Measurements from ENCODE around the gene MINK1. TPM values are rescaled to one million over a fixed set of nuclear protein-coding genes. Genes with fewer than 3 reads are reported as not detected.

Gene MINK1
- total and polyA plus RNA-seq, 2 of the 8 experiments (the other 6 are each of a cell fraction or from before 2014, with no cell fraction given) = 26.9 to 77.7 TPM

GRCh38 chr17:4934173-4934979, 101.2 kb downstream of the MINK1 start (continued):
- TF ChIP-seq BACH1 (IDR thresholded peaks at IDR 0.05; ENCODE audit: low read length) = peak; percentile 11; the same call in 1 of the 2 replicates
- TF ChIP-seq TBP (IDR thresholded peaks at IDR 0.05; ENCODE audit: low read depth, low read length) = no peak
- no peak for TF ChIP-seq POLR2A (IDR thresholded peaks at IDR 0.05; ENCODE audit: control extremely low read depth in 1 of 2, low read depth in 2 of 2, low read length in 2 of 2)
- TF ChIP-seq NANOG (IDR thresholded peaks at IDR 0.05; ENCODE audit: insufficient read depth, low read depth, low read length, poor library complexity, severe bottlenecking) = no peak
- peak; percentile 15 to 55 (median 51) for TF ChIP-seq CTCF (IDR thresholded peaks at IDR 0.05; ENCODE audit: control extremely low read depth in 1 of 3, insufficient read depth in 1 of 3, low read depth in 1 of 3, low read length in 3 of 3)
- TF ChIP-seq KDM4A (IDR thresholded peaks at IDR 0.05; ENCODE audit: low read depth, low read length, severe bottlenecking) = no peak
- TF ChIP-seq NRF1 (IDR thresholded peaks at IDR 0.05; ENCODE audit: low read depth, low read length) = no peak
- TF ChIP-seq CTBP2 (IDR thresholded peaks at IDR 0.05; ENCODE audit: borderline replicate concordance, insufficient read depth, insufficient read length, low read length) = no peak
- no peak for TF ChIP-seq EP300 (IDR thresholded peaks at IDR 0.05; ENCODE audit: borderline replicate concordance in 1 of 2, low read depth in 2 of 2, low read length in 2 of 2)
- no peak for TF ChIP-seq CEBPB (IDR thresholded peaks at IDR 0.05; ENCODE audit: low read depth, low read length)
- no peak for TF ChIP-seq SIN3A (conservative IDR thresholded peaks at IDR 0.05 in 1 of 2, IDR thresholded peaks at IDR 0.05 in 1 of 2; ENCODE audit: low read depth in 1 of 2, low read length in 2 of 2)
- 0 out of 2 replicates have a peak, but pooled peaks have one; percentile 37 for TF ChIP-seq GABPA (IDR thresholded peaks at IDR 0.05; ENCODE audit: borderline replicate concordance, insufficient read depth, low read length)
- TF ChIP-seq ATF2 (IDR thresholded peaks at IDR 0.05; ENCODE audit: low read length) = no peak
- no peak for TF ChIP-seq GTF2F1 (IDR thresholded peaks at IDR 0.05; ENCODE audit: borderline replicate concordance, low read depth, low read length)
- no peak for TF ChIP-seq SP2 (IDR thresholded peaks at IDR 0.05; ENCODE audit: low read length)
- no peak for TF ChIP-seq PHF8 (conservative IDR thresholded peaks at IDR 0.05; ENCODE audit: low read depth, low read length)
